GM20431 (cell line): ENCODE data around the gene SLC22A31.

Experiments used
- in situ Hi-C: fragments of 300-500 bp; cut with MseI, MboI; formaldehyde crosslinking; loops from one replicate; pipeline ENCODE4 v1.15.0; 2020; ENCODE audit warnings: low sequenced_read_pairs; ENCODE audit not compliant: unreplicated experiment

The SLC22A31 gene

GRCh38 chr16:89155851-89156739 lies 44.2 kb downstream of the SLC22A31 start:
- in situ Hi-C loops = no loop called here

- in situ Hi-C loops = no loop called here
Measured at GRCh38 chr16:89155184-89155679, 45.1 kb downstream of the SLC22A31 start.

GRCh38 chr16:89154390-89155183 lies 45.8 kb downstream of the SLC22A31 start:
- in situ Hi-C loops = no loop called here

GRCh38 chr16:89153848-89154271 lies 46.5 kb downstream of the SLC22A31 start:
- in situ Hi-C loops = no loop called here

- in situ Hi-C loops = no loop called here
Measured at GRCh38 chr16:89152831-89153700, 47.3 kb downstream of the SLC22A31 start.

- in situ Hi-C loops = no loop called here
Measured at GRCh38 chr16:89150981-89151380, 49.4 kb downstream of the SLC22A31 start.

- in situ Hi-C loops = no loop called here
Measured at GRCh38 chr16:89150090-89150835, 50.1 kb downstream of the SLC22A31 start.

GRCh38 chr16:89149386-89149785 lies 51.0 kb downstream of the SLC22A31 start:
- in situ Hi-C loops = no loop called here

GRCh38 chr16:89147085-89147817 lies 53.1 kb downstream of the SLC22A31 start:
- in situ Hi-C loops = no loop called here

- in situ Hi-C loops = no loop called here
Measured at GRCh38 chr16:89146211-89147005, 53.9 kb downstream of the SLC22A31 start.
